Smooth muscle cell (in vitro differentiated cells): Measurements from ENCODE around the gene KCNG2. TPM values are rescaled to one million over a fixed set of nuclear protein-coding genes. Genes with fewer than 3 reads are reported as not detected.

Experiments
- DNase-seq: peaks from one replicate; lab custom pipeline; 2025; ENCODE audit not compliant: unreplicated experiment; lab: John Stamatoyannopoulos, UW
- H2AFZ ChIP-seq: fragments of 200-600 bp; sonication (generic); 2 replicates; pipeline ENCODE4 v1.6.0; 2016; ENCODE audit warnings: antibody characterized with exemption, low read depth, mild to moderate bottlenecking
- H3F3A ChIP-seq: fragments of 200-600 bp; sonication (generic); 2 replicates; pipeline ENCODE4 v1.6.0; 2017; ENCODE audit warnings: antibody characterized with exemption, low read depth
- H3K27ac ChIP-seq: fragments of 200-600 bp; sonication (generic); 2 replicates; pipeline ENCODE4 v1.5.1; 2016; ENCODE audit warnings: low read depth, mild to moderate bottlenecking
- H3K27me3 ChIP-seq: fragments of 200-600 bp; sonication (generic); 2 replicates; pipeline ENCODE4 v1.6.1; 2016; ENCODE audit warnings: low read depth, mild to moderate bottlenecking
- H3K36me3 ChIP-seq: fragments of 200-600 bp; sonication (generic); 2 replicates; pipeline ENCODE4 v1.5.1; 2016; ENCODE audit warnings: low read depth
- H3K4me1 ChIP-seq: fragments of 200-600 bp; sonication (generic); 2 replicates; pipeline ENCODE4 v1.5.1; 2016; ENCODE audit warnings: low read depth
- H3K4me2 ChIP-seq: fragments of 200-600 bp; sonication (generic); 2 replicates; pipeline ENCODE4 v1.6.0; 2016; ENCODE audit warnings: mild to moderate bottlenecking
- H3K4me3 ChIP-seq: fragments of 200-600 bp; sonication (generic); 2 replicates; pipeline ENCODE4 v1.5.1; 2016; ENCODE audit warnings: mild to moderate bottlenecking
- H3K79me2 ChIP-seq: fragments of 200-600 bp; sonication (generic); 2 replicates; pipeline ENCODE4 v1.6.0; 2016; ENCODE audit warnings: low read depth, mild to moderate bottlenecking
- H3K9ac ChIP-seq: fragments of 200-600 bp; sonication (generic); 2 replicates; pipeline ENCODE4 v1.6.0; 2016; ENCODE audit warnings: low read depth
- H3K9me3 ChIP-seq: fragments of 200-600 bp; sonication (generic); replicated peaks from 2 replicates; pipeline ENCODE4 v1.5.1; 2016; ENCODE audit warnings: low read depth
- H4K20me1 ChIP-seq: fragments of 200-600 bp; sonication (generic); 2 replicates; pipeline ENCODE4 v1.6.0; 2016; ENCODE audit warnings: low read depth
- CTCF ChIP-seq: fragments of 200-600 bp; sonication (generic); IDR thresholded peaks from 2 replicates; pipeline ENCODE4 v1.5.1; 2017; ENCODE audit warnings: borderline replicate concordance, mild to moderate bottlenecking, antibody characterized with exemption; ENCODE audit not compliant: insufficient read depth, poor library complexity, severe bottlenecking
- WGBS: methylation state at CpG from one replicate; pipeline ENCODE4 v1.1.7; 2016; ENCODE audit warnings: low lambda C conversion rate; 5-methylcytosine and 5-hydroxymethylcytosine counted together
- polyA plus RNA-seq: library from polyadenylated mRNA; unstranded; fragments of >200 nt; fragmentation: Nextera tagmentation; extraction: Ambion mirVana; gene quantifications from 2 replicates; pipeline ENCODE4 v1.2.1, GENCODE V29; 2016
- total RNA-seq: library from RNA; depleted of rRNA; stranded (reverse); fragments of >200 nt; gene quantifications from 2 replicates; pipeline ENCODE4 v1.2.3, GENCODE V29; 2014

The KCNG2 gene
- total and polyA plus RNA-seq, 2 experiments from 2014 or later: 0.17 TPM; not detected in 1

GRCh38 chr18:79784965-79785770, 12.6 kb upstream of the KCNG2 start:
- Histone ChIP-seq H3K4me2 (no peak overlapping the region), H3K79me2 (no peaks in the 10 kb centered on the region), H3K27me3 (peaks cover 43% of the 10 kb centered on the region), H3K36me3 (no peaks in the 10 kb centered on the region), H4K20me1 (no peaks in the 10 kb centered on the region), H3K27ac (no peak overlapping the region), H3K9me3 (no peaks in the 10 kb centered on the region), H2AFZ (no peak overlapping the region), H3K9ac (no peak overlapping the region), H3K4me1 (no peaks in the 10 kb centered on the region), H3K4me3 (no peak overlapping the region), H3F3A (no peaks in the 10 kb centered on the region)
- WGBS: 81% methylated on average over 32 of the region's 32 CpGs
- no peak for TF ChIP-seq CTCF
- no peak for DNase-seq

GRCh38 chr18:79785831-79786230, 11.9 kb upstream of the KCNG2 start:
- Histone ChIP-seq H3K9me3 (no peaks in the 10 kb centered on the region), H3K27ac (no peak overlapping the region)

GRCh38 chr18:79786304-79786703, 11.4 kb upstream of the KCNG2 start:
- no peak overlapping the region for H2AFZ ChIP-seq
- no peaks in the 10 kb centered on the region for H3K9me3 ChIP-seq
- TF ChIP-seq CTCF: no peak
- WGBS: 78% methylated on average over 12 of the region's 14 CpGs
- H3K9ac ChIP-seq: no peak overlapping the region
- H3K27me3 ChIP-seq: peaks cover 43% of the 10 kb centered on the region
- H3K4me1 ChIP-seq: no peaks in the 10 kb centered on the region
- H3K4me3 ChIP-seq: no peak overlapping the region
- H3K79me2 ChIP-seq: no peaks in the 10 kb centered on the region
- no peak for DNase-seq
- H3K36me3 ChIP-seq: no peaks in the 10 kb centered on the region
- H4K20me1 ChIP-seq: no peaks in the 10 kb centered on the region
- no peak overlapping the region for H3K4me2 ChIP-seq
- H3F3A ChIP-seq: no peaks in the 10 kb centered on the region
- no peak overlapping the region for H3K27ac ChIP-seq

More at GRCh38 chr18:79785831-79786230, 11.9 kb upstream of the KCNG2 start:
- Histone ChIP-seq H3K9ac (no peak overlapping the region), H3F3A (no peaks in the 10 kb centered on the region), H3K4me1 (no peaks in the 10 kb centered on the region), H3K79me2 (no peaks in the 10 kb centered on the region), H2AFZ (no peak overlapping the region), H3K4me2 (no peak overlapping the region), H3K27me3 (peaks cover 43% of the 10 kb centered on the region), H3K4me3 (no peak overlapping the region), H4K20me1 (no peaks in the 10 kb centered on the region), H3K36me3 (no peaks in the 10 kb centered on the region)
- 92% methylated on average over 12 of the region's 12 CpGs for WGBS
- TF ChIP-seq CTCF: no peak
- no peak for DNase-seq
